Kidney (tissue), 14 donors: ENCODE results near the gene ZDHHC14. TPM values are rescaled to one million over a fixed set of nuclear protein-coding genes. Genes with fewer than 3 reads are reported as not detected.

Source experiments
- DNase-seq, 5 donors: peaks; one replicate each; pipeline ENCODE4 v3.0.0-alpha.2; 2013 to 2020
- FAIRE-seq: peaks from 2 replicates; lab custom pipeline; 2012; peaks lifted over from hg19 to GRCh38; lab: Jason Lieb, UNC
- H3K27ac ChIP-seq, 2 donors: one replicate each; pipeline ENCODE4 v1.7.0; 2013; ENCODE audit warnings: low read depth in 2 of 2, low read length in 2 of 2, inconsistent platforms in 1 of 2
- H3K27me3 ChIP-seq: one replicate; pipeline ENCODE4 v1.7.1; 2013; ENCODE audit warnings: low read length, inconsistent platforms; ENCODE audit not compliant: control insufficient read depth, insufficient read depth
- H3K36me3 ChIP-seq, 3 donors: one replicate each; pipeline versions ENCODE4 v1.7.0 to v1.7.1; 2013; ENCODE audit warnings: low read length in 3 of 3, control low read depth in 1 of 3, inconsistent platforms in 1 of 3; ENCODE audit not compliant: insufficient read depth in 3 of 3, control insufficient read depth in 2 of 3
- H3K4me1 ChIP-seq, 3 donors: one replicate each; pipeline versions ENCODE4 v1.7.0 to v1.7.1; 2013; ENCODE audit warnings: low read length in 3 of 3, inconsistent platforms in 1 of 3, low read depth in 1 of 3; ENCODE audit not compliant: control insufficient read depth in 2 of 3, insufficient read depth in 2 of 3
- H3K4me3 ChIP-seq, 3 donors: one replicate each; pipeline versions ENCODE4 v1.7.0 to v1.8.1; 2013; ENCODE audit warnings: low read length in 3 of 3, control low read depth in 1 of 3, inconsistent platforms in 1 of 3
- H3K9ac ChIP-seq, 3 donors: one replicate each; pipeline versions ENCODE4 v1.7.0 to v1.7.1; 2013; ENCODE audit warnings: low read length in 3 of 3, control low read depth in 1 of 3, inconsistent platforms in 1 of 3
- H3K9me3 ChIP-seq, 3 donors: one replicate each; pipeline versions ENCODE4 v1.7.0 to v1.7.1; 2013; ENCODE audit warnings: low read length in 3 of 3, control low read depth in 1 of 3, inconsistent platforms in 1 of 3; ENCODE audit not compliant: control insufficient read depth in 2 of 3, insufficient read depth in 1 of 3
- CTCF ChIP-seq: IDR thresholded peaks from 3 replicates; pipeline ENCODE4 v1.5.1; 2012; ENCODE audit warnings: mild to moderate bottlenecking, moderate library complexity, borderline replicate concordance; ENCODE audit not compliant: insufficient read depth; ENCODE audit errors: extremely low read depth
- intact Hi-C: fragments of 100-400 bp; cut with DNase I; formaldehyde crosslinking; loops from one replicate; pipeline ENCODE4 v1.11.1; 2022
- polyA plus RNA-seq: library from polyadenylated mRNA; stranded (reverse); fragments of 350-450 nt; fragmentation: Illumina TruSeq; extraction: RNeasy Lipid Tissue Mini Kit (QIAGEN cat#74804); gene quantifications from one replicate; pipeline ENCODE4 v1.2.3, GENCODE V29; 2014; ENCODE audit warnings: low read depth, low replicate concordance; ENCODE audit not compliant: insufficient read depth
- total RNA-seq: library from RNA; stranded (reverse); fragmentation: NEBNext Ultra II Directional; extraction: Animal tissue kit (Norgen Biotek cat#: 25700); gene quantifications from one replicate; pipeline ENCODE4 v1.2.1, GENCODE V29; 2021
- donor health status: control.
- donor health status: control.
- donor health status: control.
- donor health status: control.
- donor health status: control.
- donor health status: DM: yes; HTN: yes; CAD: no.
- donor health status: Normal renal cell carcinoma (clear cell type).

Gene ZDHHC14
- total and polyA plus RNA-seq, 2 donors from 2014 or later = 13.5 to 26.7 TPM

- Histone ChIP-seq H3K36me3 (no peaks in the 10 kb centered on the region), H3K9ac (no peak overlapping the region), H3K4me1 (peaks cover 0 to 2% (median 0%) of the 10 kb centered on the region in 3 donors), H3K9me3 (no peaks in the 10 kb centered on the region), H3K27ac (no peak overlapping the region), H3K27me3 (no peaks in the 10 kb centered on the region), H3K4me3 (no peak overlapping the region)
- DNase-seq (no peak), FAIRE-seq (no peak)
- TF ChIP-seq CTCF = no peak
- intact Hi-C loops = no loop called here
Observed at GRCh38 chr6:157603314-157603940, 222.4 kb downstream of the ZDHHC14 start.

GRCh38 chr6:157603971-157604370, 223.0 kb downstream of the ZDHHC14 start:
- H3K9ac ChIP-seq = no peak overlapping the region
- DNase-seq = no peak
- no peak overlapping the region for H3K4me3 ChIP-seq
- no peak for TF ChIP-seq CTCF
- H3K36me3 ChIP-seq = no peaks in the 10 kb centered on the region
- peaks cover 0 to 2% (median 0%) of the 10 kb centered on the region in 3 donors for H3K4me1 ChIP-seq
- H3K27me3 ChIP-seq = no peaks in the 10 kb centered on the region
- FAIRE-seq = no peak
- H3K27ac ChIP-seq = no peak overlapping the region
- intact Hi-C loops = no loop called here
- H3K9me3 ChIP-seq = no peaks in the 10 kb centered on the region

- no peak for TF ChIP-seq CTCF
- intact Hi-C loops = no loop called here
- no peak overlapping the region for H3K9ac ChIP-seq
- H3K27me3 ChIP-seq = no peaks in the 10 kb centered on the region
- H3K4me1 ChIP-seq = peaks cover 0 to 2% (median 0%) of the 10 kb centered on the region in 3 donors
- no peak overlapping the region for H3K4me3 ChIP-seq
- FAIRE-seq = no peak
- H3K27ac ChIP-seq = no peak overlapping the region
- no peaks in the 10 kb centered on the region for H3K36me3 ChIP-seq
- DNase-seq = no peak
- H3K9me3 ChIP-seq = no peaks in the 10 kb centered on the region
Observed at GRCh38 chr6:157604816-157605215, 223.8 kb downstream of the ZDHHC14 start.
